Upper lobe of right lung (tissue), 1 donor: ENCODE measurements around the gene FOLR1. TPM values are rescaled to one million over a fixed set of nuclear protein-coding genes. Genes with fewer than 3 reads are reported as not detected.

Source experiments
- ATAC-seq: fragments of 200-7000 bp; cut with Tn5 transposase; one replicate; pipeline ENCODE4 v1.9.1; 2020; ENCODE audit warnings: mild to moderate bottlenecking, moderate library complexity
- DNase-seq: peaks from one replicate; pipeline ENCODE4 v3.0.0-alpha.2; 2020
- H3K27ac ChIP-seq: fragments of 200-600 bp; one replicate; pipeline ENCODE4 v1.8.0; 2022
- H3K27me3 ChIP-seq: fragments of 200-600 bp; one replicate; pipeline ENCODE4 v1.8.0; 2022; ENCODE audit warnings: mild to moderate bottlenecking
- H3K36me3 ChIP-seq: fragments of 200-600 bp; one replicate; pipeline ENCODE4 v1.8.0; 2022
- H3K4me1 ChIP-seq: fragments of 200-600 bp; one replicate; pipeline ENCODE4 v1.8.0; 2022
- H3K4me3 ChIP-seq: fragments of 200-600 bp; one replicate; pipeline ENCODE4 v1.8.0; 2022; ENCODE audit warnings: mild to moderate bottlenecking
- H3K9me3 ChIP-seq: fragments of 200-600 bp; one replicate; pipeline ENCODE4 v1.8.0; 2022
- CTCF ChIP-seq: fragments of 200-600 bp; IDR thresholded peaks from one replicate; pipeline ENCODE4 v1.8.0; 2022; ENCODE audit warnings: antibody characterized with exemption
- intact Hi-C: fragments of 100-400 bp; cut with DNase I; formaldehyde crosslinking; loops from one replicate; pipeline ENCODE4 v1.11.0; 2022
- total RNA-seq: library from RNA; stranded (reverse); fragmentation: NEBNext Ultra II Directional; extraction: Animal tissue kit (Norgen Biotek cat#: 25700); gene quantifications from one replicate; pipeline ENCODE4 v1.2.1, GENCODE V29; 2021
- donor health status: DM: no; HTN: yes; CAD: no; lungs with severe emphysema.

The FOLR1 gene
- total RNA-seq, 1 donor from 2014 or later, result 163 TPM

DNA sequence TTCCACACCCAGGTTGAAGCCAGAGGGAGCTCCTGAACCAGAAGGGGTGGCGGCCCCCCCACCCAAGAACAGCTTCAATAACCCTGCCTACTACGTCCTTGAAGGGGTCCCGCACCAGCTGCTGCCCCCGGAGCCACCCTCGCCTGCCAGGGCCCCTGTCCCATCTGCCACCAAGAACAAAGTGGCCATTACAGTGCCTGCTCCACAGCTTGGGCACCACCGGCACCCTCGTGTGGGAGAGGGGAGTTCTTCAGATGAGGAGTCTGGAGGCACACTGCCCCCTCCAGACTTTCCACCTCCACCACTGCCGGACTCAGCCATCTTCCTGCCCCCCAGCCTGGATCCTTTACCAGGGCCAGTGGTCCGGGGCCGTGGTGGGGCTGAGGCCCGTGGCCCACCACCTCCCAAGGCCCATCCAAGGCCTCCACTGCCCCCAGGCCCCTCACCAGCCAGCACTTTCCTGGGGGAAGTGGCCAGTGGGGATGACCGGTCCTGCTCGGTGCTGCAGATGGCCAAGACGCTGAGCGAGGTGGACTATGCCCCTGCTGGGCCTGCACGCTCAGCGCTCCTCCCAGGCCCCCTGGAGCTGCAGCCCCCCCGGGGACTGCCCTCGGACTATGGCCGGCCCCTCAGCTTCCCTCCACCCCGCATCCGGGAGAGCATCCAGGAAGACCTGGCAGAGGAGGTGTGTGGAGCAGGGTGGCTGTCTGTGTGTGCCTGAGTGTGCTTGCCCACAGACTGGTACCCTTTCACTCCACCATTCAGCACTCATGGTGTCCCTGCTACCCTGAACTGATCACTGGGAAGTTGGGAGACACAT, 45.4 kb downstream of the FOLR1 start:
- Histone ChIP-seq H3K36me3 (peaks cover 50% of the 10 kb centered on the region), H3K9me3 (no peaks in the 10 kb centered on the region), H3K27me3 (peaks cover 22% of the 10 kb centered on the region), H3K4me3 (no peak overlapping the region), H3K27ac (no peak overlapping the region), H3K4me1 (peaks cover 27% of the 10 kb centered on the region)
- no peak for TF ChIP-seq CTCF
- peak; percentile 60 for DNase-seq
- ATAC-seq, result no peak
- intact Hi-C loops, result no loop called here

GRCh38 chr11:72238040-72238450, 46.1 kb downstream of the FOLR1 start:
- H3K4me1 ChIP-seq, result peaks cover 27% of the 10 kb centered on the region
- H3K4me3 ChIP-seq, result no peak overlapping the region
- peaks cover 43% of the 10 kb centered on the region for H3K36me3 ChIP-seq
- H3K27ac ChIP-seq, result no peak overlapping the region
- peak; percentile 81 for ATAC-seq
- H3K27me3 ChIP-seq, result peaks cover 29% of the 10 kb centered on the region
- intact Hi-C loops, result no loop called here
- DNase-seq, result peak; percentile 86
- no peaks in the 10 kb centered on the region for H3K9me3 ChIP-seq
- TF ChIP-seq CTCF, result peak; percentile 72

- H3K9me3 ChIP-seq, result no peaks in the 10 kb centered on the region
- no peak overlapping the region for H3K4me3 ChIP-seq
- TF ChIP-seq CTCF, result no peak
- DNase-seq, result peak; percentile 62
- intact Hi-C loops, result no loop called here
- no peak overlapping the region for H3K27ac ChIP-seq
- H3K36me3 ChIP-seq, result peaks cover 36% of the 10 kb centered on the region
- ATAC-seq, result no peak
- peaks cover 27% of the 10 kb centered on the region for H3K4me1 ChIP-seq
- H3K27me3 ChIP-seq, result peaks cover 35% of the 10 kb centered on the region
Observed at GRCh38 chr11:72238492-72239312, 46.8 kb downstream of the FOLR1 start.

GRCh38 chr11:72239313-72239848, 47.4 kb downstream of the FOLR1 start:
- Histone ChIP-seq H3K36me3 (peaks cover 29% of the 10 kb centered on the region), H3K27ac (no peak overlapping the region), H3K9me3 (no peaks in the 10 kb centered on the region), H3K4me1 (peaks cover 27% of the 10 kb centered on the region), H3K27me3 (peaks cover 42% of the 10 kb centered on the region), H3K4me3 (peak overlapping the region; percentile 42)
- TF ChIP-seq CTCF, result no peak
- peak; percentile 56 for ATAC-seq
- DNase-seq, result peak; percentile 83
- intact Hi-C loops, result no loop called here

GRCh38 chr11:72239849-72240460, 48.0 kb downstream of the FOLR1 start:
- peaks cover 26% of the 10 kb centered on the region for H3K36me3 ChIP-seq
- peaks cover 27% of the 10 kb centered on the region for H3K4me1 ChIP-seq
- peak overlapping the region; percentile 42 for H3K4me3 ChIP-seq
- no peak for TF ChIP-seq CTCF
- DNase-seq, result peak; percentile 84
- H3K27me3 ChIP-seq, result peaks cover 48% of the 10 kb centered on the region
- intact Hi-C loops, result no loop called here
- no peaks in the 10 kb centered on the region for H3K9me3 ChIP-seq
- peak; percentile 64 for ATAC-seq
- no peak overlapping the region for H3K27ac ChIP-seq
